ENCODE measurements around the gene PTPA. TPM values are rescaled to one million over a fixed set of nuclear protein-coding genes. Genes with fewer than 3 reads are reported as not detected.

Gene PTPA
- total and polyA plus RNA-seq, 9 of the 15 experiments (the other 6 are each of a cell fraction or from before 2014, with no cell fraction given): 1.7 to 121 (median 72.6) TPM

DNA sequence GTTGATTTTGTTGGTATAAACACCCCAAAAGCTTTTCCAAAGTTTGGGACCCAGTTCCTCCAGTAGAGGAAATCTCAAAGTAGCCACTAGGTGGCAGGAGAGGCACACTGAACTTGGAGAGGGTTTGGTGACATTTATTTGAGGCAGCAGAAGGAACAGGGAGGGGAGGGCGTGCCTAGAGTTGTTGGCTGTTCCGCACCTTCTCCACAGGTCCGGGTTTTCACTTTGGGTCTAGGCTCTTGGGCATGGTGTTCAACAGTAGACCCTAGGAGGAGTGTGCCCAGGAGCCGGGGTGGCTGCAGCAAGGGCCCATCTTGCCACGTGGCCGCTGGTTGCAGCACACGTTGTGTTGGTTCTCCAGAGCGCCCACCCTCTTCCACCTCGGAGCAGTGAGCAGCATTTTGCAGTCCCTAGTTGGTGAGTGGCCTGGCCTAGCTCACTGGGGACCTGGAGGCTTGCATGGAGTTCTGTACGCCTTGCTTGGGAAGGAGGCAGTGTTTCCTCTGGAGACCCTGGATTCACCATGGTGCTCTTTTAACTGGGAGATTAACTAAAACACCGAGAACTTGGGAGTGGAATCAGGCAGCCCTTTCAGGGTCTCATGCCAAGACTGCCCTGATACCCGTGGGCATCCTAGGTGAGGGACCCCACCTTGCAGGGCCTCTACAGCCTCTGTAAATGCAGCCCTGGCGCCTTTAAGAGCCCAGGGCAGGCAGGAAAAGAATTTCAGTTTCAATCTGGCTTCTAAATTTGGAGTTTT lies 28.2 kb downstream of the PTPA start (continued):
- TF ChIP-seq, protein P1, sequence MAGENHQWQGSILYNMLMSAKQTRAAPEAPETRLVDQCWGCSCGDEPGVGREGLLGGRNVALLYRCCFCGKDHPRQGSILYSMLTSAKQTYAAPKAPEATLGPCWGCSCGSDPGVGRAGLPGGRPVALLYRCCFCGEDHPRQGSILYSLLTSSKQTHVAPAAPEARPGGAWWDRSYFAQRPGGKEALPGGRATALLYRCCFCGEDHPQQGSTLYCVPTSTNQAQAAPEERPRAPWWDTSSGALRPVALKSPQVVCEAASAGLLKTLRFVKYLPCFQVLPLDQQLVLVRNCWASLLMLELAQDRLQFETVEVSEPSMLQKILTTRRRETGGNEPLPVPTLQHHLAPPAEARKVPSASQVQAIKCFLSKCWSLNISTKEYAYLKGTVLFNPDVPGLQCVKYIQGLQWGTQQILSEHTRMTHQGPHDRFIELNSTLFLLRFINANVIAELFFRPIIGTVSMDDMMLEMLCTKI (IDR thresholded peaks at IDR 0.05; ENCODE audit: partially characterized antibody): no peak
- TF ChIP-seq ZNF551 (CRISPR knock-in tag; IDR thresholded peaks at IDR 0.05) (no peak), HDAC3 (IDR thresholded peaks at IDR 0.05; ENCODE audit: borderline replicate concordance, partially characterized antibody) (no peak), HDGF (IDR thresholded peaks at IDR 0.05) (peak; percentile 14; the same call in 1 of the 2 replicates), NR3C1 (CRISPR knock-in tag; IDR thresholded peaks at IDR 0.05) (no peak), ZNF695 (CRISPR knock-in tag; IDR thresholded peaks at IDR 0.05) (no peak), XRCC5 (IDR thresholded peaks at IDR 0.05; ENCODE audit: low read depth, low read length) (0 out of 2 replicates have a peak, but pooled peaks have one; percentile 19), FOXK1 (CRISPR knock-in tag; IDR thresholded peaks at IDR 0.05; ENCODE audit: borderline replicate concordance) (no peak), ZNF41 (CRISPR knock-in tag; conservative IDR thresholded peaks at IDR 0.05) (no peak), ILK (tag; IDR thresholded peaks at IDR 0.05; ENCODE audit: borderline replicate concordance, low read depth) (no peak), ZNF75A (CRISPR knock-in tag; IDR thresholded peaks at IDR 0.05) (no peak), NR2C2 (CRISPR knock-in tag; IDR thresholded peaks at IDR 0.05) (no peak), NR2C2 (tag; IDR thresholded peaks at IDR 0.05) (no peak), ZNF586 (CRISPR knock-in tag; conservative IDR thresholded peaks at IDR 0.05) (no peak), POLR2H (tag; IDR thresholded peaks at IDR 0.05; ENCODE audit: low read depth) (no peak)
- TF ChIP-seq, protein P2, sequence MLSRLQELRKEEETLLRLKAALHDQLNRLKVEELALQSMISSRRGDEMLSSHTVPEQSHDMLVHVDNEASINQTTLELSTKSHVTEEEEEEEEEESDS (CRISPR knock-in tag; IDR thresholded peaks at IDR 0.05): no peak
- TF ChIP-seq, protein P3, sequence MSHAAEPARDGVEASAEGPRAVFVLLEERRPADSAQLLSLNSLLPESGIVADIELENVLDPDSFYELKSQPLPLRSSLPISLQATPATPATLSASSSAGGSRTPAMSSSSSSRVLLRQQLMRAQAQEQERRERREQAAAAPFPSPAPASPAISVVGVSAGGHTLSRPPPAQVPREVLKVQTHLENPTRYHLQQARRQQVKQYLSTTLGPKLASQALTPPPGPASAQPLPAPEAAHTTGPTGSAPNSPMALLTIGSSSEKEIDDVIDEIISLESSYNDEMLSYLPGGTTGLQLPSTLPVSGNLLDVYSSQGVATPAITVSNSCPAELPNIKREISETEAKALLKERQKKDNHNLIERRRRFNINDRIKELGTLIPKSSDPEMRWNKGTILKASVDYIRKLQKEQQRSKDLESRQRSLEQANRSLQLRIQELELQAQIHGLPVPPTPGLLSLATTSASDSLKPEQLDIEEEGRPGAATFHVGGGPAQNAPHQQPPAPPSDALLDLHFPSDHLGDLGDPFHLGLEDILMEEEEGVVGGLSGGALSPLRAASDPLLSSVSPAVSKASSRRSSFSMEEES (CRISPR knock-in tag; IDR thresholded peaks at IDR 0.05): no peak
- TF ChIP-seq, protein P4, sequence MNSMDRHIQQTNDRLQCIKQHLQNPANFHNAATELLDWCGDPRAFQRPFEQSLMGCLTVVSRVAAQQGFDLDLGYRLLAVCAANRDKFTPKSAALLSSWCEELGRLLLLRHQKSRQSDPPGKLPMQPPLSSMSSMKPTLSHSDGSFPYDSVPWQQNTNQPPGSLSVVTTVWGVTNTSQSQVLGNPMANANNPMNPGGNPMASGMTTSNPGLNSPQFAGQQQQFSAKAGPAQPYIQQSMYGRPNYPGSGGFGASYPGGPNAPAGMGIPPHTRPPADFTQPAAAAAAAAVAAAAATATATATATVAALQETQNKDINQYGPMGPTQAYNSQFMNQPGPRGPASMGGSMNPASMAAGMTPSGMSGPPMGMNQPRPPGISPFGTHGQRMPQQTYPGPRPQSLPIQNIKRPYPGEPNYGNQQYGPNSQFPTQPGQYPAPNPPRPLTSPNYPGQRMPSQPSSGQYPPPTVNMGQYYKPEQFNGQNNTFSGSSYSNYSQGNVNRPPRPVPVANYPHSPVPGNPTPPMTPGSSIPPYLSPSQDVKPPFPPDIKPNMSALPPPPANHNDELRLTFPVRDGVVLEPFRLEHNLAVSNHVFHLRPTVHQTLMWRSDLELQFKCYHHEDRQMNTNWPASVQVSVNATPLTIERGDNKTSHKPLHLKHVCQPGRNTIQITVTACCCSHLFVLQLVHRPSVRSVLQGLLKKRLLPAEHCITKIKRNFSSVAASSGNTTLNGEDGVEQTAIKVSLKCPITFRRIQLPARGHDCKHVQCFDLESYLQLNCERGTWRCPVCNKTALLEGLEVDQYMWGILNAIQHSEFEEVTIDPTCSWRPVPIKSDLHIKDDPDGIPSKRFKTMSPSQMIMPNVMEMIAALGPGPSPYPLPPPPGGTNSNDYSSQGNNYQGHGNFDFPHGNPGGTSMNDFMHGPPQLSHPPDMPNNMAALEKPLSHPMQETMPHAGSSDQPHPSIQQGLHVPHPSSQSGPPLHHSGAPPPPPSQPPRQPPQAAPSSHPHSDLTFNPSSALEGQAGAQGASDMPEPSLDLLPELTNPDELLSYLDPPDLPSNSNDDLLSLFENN (IDR thresholded peaks at IDR 0.05; ENCODE audit: low read depth in 2 of 2, low read length in 2 of 2): no peak
- TF ChIP-seq, protein P5, sequence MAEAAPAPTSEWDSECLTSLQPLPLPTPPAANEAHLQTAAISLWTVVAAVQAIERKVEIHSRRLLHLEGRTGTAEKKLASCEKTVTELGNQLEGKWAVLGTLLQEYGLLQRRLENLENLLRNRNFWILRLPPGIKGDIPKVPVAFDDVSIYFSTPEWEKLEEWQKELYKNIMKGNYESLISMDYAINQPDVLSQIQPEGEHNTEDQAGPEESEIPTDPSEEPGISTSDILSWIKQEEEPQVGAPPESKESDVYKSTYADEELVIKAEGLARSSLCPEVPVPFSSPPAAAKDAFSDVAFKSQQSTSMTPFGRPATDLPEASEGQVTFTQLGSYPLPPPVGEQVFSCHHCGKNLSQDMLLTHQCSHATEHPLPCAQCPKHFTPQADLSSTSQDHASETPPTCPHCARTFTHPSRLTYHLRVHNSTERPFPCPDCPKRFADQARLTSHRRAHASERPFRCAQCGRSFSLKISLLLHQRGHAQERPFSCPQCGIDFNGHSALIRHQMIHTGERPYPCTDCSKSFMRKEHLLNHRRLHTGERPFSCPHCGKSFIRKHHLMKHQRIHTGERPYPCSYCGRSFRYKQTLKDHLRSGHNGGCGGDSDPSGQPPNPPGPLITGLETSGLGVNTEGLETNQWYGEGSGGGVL (CRISPR knock-in tag; IDR thresholded peaks at IDR 0.05): no peak
